Karpas-422 (cell line): ENCODE data around the gene TRABD. TPM values are rescaled to one million over a fixed set of nuclear protein-coding genes. Genes with fewer than 3 reads are reported as not detected.

Experiments used
- DNase-seq: peaks from one replicate; pipeline ENCODE4 v3.0.0-alpha.2; 2015
- H2AFZ ChIP-seq: fragments of 200-600 bp; sonication (generic); 2 replicates; pipeline ENCODE4 v1.6.1; 2014; ENCODE audit warnings: antibody characterized with exemption, low read length, mixed read lengths
- H3K27ac ChIP-seq: fragments of 200-600 bp; sonication (generic); 2 replicates; pipeline ENCODE4 v1.5.1; 2014; ENCODE audit warnings: mild to moderate bottlenecking, low read length, moderate library complexity
- H3K27me3 ChIP-seq: fragments of 200-600 bp; sonication (generic); 2 replicates; pipeline ENCODE4 v1.6.1; 2014; ENCODE audit warnings: low read length, mixed read lengths
- H3K36me3 ChIP-seq: fragments of 200-600 bp; sonication (generic); 2 replicates; pipeline ENCODE4 v1.6.1; 2014; ENCODE audit warnings: low read length, mixed read lengths; ENCODE audit not compliant: insufficient read depth
- H3K4me1 ChIP-seq: fragments of 200-600 bp; sonication (generic); 2 replicates; pipeline ENCODE4 v1.6.1; 2014; ENCODE audit warnings: mild to moderate bottlenecking, low read length, mixed read lengths
- H3K4me2 ChIP-seq: fragments of 200-600 bp; sonication (generic); 2 replicates; pipeline ENCODE4 v1.6.1; 2014; ENCODE audit warnings: low read length, low read depth, mild to moderate bottlenecking; ENCODE audit not compliant: poor library complexity, severe bottlenecking
- H3K4me3 ChIP-seq: fragments of 200-600 bp; sonication (generic); 2 replicates; pipeline ENCODE4 v1.5.1; 2014; ENCODE audit warnings: mild to moderate bottlenecking, antibody characterized with exemption, low read length, mixed read lengths
- H3K79me2 ChIP-seq: fragments of 200-600 bp; sonication (generic); 2 replicates; pipeline ENCODE4 v1.6.1; 2014; ENCODE audit warnings: mild to moderate bottlenecking, low read length, mixed read lengths
- H3K9ac ChIP-seq: fragments of 200-600 bp; sonication (generic); 2 replicates; pipeline ENCODE4 v1.6.0; 2014; ENCODE audit warnings: low read length
- H3K9me2 ChIP-seq: fragments of 200-600 bp; sonication (generic), shearing (Covaris generic); replicated peaks from 2 replicates; pipeline ENCODE4 v1.6.0; 2014; ENCODE audit warnings: mild to moderate bottlenecking, low read length, moderate library complexity; ENCODE audit not compliant: insufficient read depth
- H3K9me3 ChIP-seq: fragments of 300-700, 200-600 bp; sonication (generic); 2 replicates; pipeline ENCODE4 v1.6.1; 2014; ENCODE audit warnings: low read length, mixed read lengths
- H4K20me1 ChIP-seq: fragments of 200-600 bp; sonication (generic); 2 replicates; pipeline ENCODE4 v1.6.1; 2014; ENCODE audit warnings: mild to moderate bottlenecking, antibody characterized with exemption, low read length, low read depth; ENCODE audit not compliant: insufficient read depth
- total RNA-seq: library from RNA; depleted of rRNA; stranded (reverse); fragments of >200 nt; shearing (Covaris generic); gene quantifications from 2 replicates; pipeline ENCODE4 v1.2.3, GENCODE V29; 2014; ENCODE audit warnings: low replicate concordance

The TRABD gene
- total RNA-seq, 1 experiment from 2014 or later: 46.7 TPM

- peaks cover under 1% of the 10 kb centered on the region; the same call in 1 of the 2 replicates for H3K36me3 ChIP-seq
These were observed 40.6 kb downstream of the TRABD start for GRCh38 chr22:50226063-50226874.

DNA sequence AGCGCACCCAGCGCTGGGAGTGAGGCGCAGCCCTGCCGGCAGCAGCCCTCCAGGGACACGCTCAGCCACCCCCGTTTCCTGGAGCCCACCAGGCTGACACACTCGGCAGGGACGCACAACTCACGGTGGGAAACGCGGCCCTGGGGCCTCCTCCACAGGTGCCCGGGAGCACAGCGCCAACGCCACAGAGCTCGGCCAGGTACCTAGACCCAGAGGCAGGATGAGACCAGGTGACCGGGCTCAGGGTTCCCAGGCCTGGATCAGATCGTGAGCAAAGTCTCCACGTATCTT, 41.1 kb downstream of the TRABD start:
- no peaks in the 10 kb centered on the region for H3K27me3 ChIP-seq
- no peaks in the 10 kb centered on the region for H4K20me1 ChIP-seq
- no peak overlapping the region for H3K27ac ChIP-seq
- no peaks in the 10 kb centered on the region for H3K9me3 ChIP-seq
- H3K36me3 ChIP-seq: no peaks in the 10 kb centered on the region; the same call in 1 of the 2 replicates
- no peak overlapping the region for H2AFZ ChIP-seq
- H3K4me1 ChIP-seq: no peaks in the 10 kb centered on the region
- DNase-seq: no peak
- no peaks in the 10 kb centered on the region for H3K79me2 ChIP-seq
- H3K9me2 ChIP-seq: no peaks in the 10 kb centered on the region
- no peak overlapping the region for H3K4me2 ChIP-seq
- no peak overlapping the region for H3K4me3 ChIP-seq
- H3K9ac ChIP-seq: no peak overlapping the region

More at GRCh38 chr22:50226063-50226874, 40.6 kb downstream of the TRABD start:
- H3K27me3 ChIP-seq: no peaks in the 10 kb centered on the region
- H3K4me2 ChIP-seq: no peak overlapping the region
- no peaks in the 10 kb centered on the region for H3K9me2 ChIP-seq
- H3K79me2 ChIP-seq: no peaks in the 10 kb centered on the region
- no peak overlapping the region for H2AFZ ChIP-seq
- no peak overlapping the region for H3K27ac ChIP-seq
- H3K9ac ChIP-seq: no peak overlapping the region
- no peak overlapping the region for H3K4me3 ChIP-seq
- H4K20me1 ChIP-seq: no peaks in the 10 kb centered on the region
- DNase-seq: no peak
- H3K9me3 ChIP-seq: no peaks in the 10 kb centered on the region
- H3K4me1 ChIP-seq: no peaks in the 10 kb centered on the region

GRCh38 chr22:50227579-50228215, 42.0 kb downstream of the TRABD start:
- no peak overlapping the region for H3K4me3 ChIP-seq
- H3K36me3 ChIP-seq: no peaks in the 10 kb centered on the region; the same call in 1 of the 2 replicates
- H3K9me3 ChIP-seq: no peaks in the 10 kb centered on the region

DNA sequence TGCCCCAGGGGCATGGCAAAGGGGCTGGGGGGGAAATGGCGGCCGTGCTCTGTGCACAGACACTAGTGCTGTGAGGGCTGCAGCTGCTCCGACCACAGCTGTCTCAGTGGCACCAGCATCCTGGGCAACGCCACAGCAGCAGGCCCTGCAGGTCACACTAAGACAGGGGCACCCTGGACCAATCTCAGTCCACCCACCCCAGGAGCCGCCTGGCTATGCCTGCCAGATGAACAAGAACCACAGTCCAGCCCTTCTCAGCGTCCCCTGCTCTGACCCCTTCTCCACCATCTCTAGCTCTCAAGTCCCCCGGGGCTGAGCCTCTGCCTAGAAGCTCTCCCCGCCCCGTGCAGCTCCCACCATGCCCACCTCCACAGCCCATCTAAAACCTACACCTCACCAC, 42.7 kb downstream of the TRABD start:
- no peaks in the 10 kb centered on the region for H3K9me3 ChIP-seq
- DNase-seq: no peak
- H3K36me3 ChIP-seq: no peaks in the 10 kb centered on the region; the same call in 1 of the 2 replicates
- no peak overlapping the region for H2AFZ ChIP-seq
- H4K20me1 ChIP-seq: no peaks in the 10 kb centered on the region
- H3K9ac ChIP-seq: no peak overlapping the region
- H3K4me3 ChIP-seq: no peak overlapping the region
- no peaks in the 10 kb centered on the region for H3K79me2 ChIP-seq
- H3K4me2 ChIP-seq: no peak overlapping the region
- H3K9me2 ChIP-seq: no peaks in the 10 kb centered on the region
- H3K27me3 ChIP-seq: no peaks in the 10 kb centered on the region
- no peak overlapping the region for H3K27ac ChIP-seq
- no peaks in the 10 kb centered on the region for H3K4me1 ChIP-seq

More at GRCh38 chr22:50227579-50228215, 42.0 kb downstream of the TRABD start:
- H3K9ac ChIP-seq: no peak overlapping the region
- no peaks in the 10 kb centered on the region for H3K9me2 ChIP-seq
- H3K4me1 ChIP-seq: no peaks in the 10 kb centered on the region
- H3K4me2 ChIP-seq: no peak overlapping the region
- DNase-seq: no peak
- no peaks in the 10 kb centered on the region for H4K20me1 ChIP-seq
- H2AFZ ChIP-seq: no peak overlapping the region
- no peak overlapping the region for H3K27ac ChIP-seq
- H3K79me2 ChIP-seq: no peaks in the 10 kb centered on the region
- no peaks in the 10 kb centered on the region for H3K27me3 ChIP-seq

DNA sequence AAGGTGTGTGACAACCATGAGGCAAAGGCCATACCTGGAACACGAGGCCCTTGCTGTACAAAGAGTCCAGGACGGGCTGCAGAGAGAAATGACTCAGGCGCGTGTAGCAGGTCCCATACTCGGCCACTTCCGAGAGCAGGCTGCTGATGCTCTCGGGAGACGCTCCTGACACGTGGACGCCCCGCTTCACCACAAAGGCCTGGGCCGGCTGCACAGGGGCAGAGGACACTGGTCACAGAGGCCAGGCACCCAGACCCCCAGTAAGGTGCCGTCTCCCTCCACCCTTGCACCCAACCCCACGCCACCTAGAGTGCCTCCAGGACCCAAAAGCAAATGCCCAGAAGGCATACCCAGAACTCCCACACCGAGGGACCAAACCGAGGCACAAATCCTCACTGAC, 43.7 kb downstream of the TRABD start:
- H3K9ac ChIP-seq: no peak overlapping the region
- no peak overlapping the region for H3K4me2 ChIP-seq
- no peak overlapping the region for H3K27ac ChIP-seq
- H3K36me3 ChIP-seq: no peaks in the 10 kb centered on the region; the same call in 1 of the 2 replicates
- H3K9me2 ChIP-seq: no peaks in the 10 kb centered on the region
- H4K20me1 ChIP-seq: 0 out of 2 replicates have a peak, but pooled peaks cover 8% of the 10 kb centered on the region
- DNase-seq: no peak
- H3K4me3 ChIP-seq: no peak overlapping the region
- H3K79me2 ChIP-seq: peaks cover 3% of the 10 kb centered on the region
- no peaks in the 10 kb centered on the region for H3K4me1 ChIP-seq
- no peak overlapping the region for H2AFZ ChIP-seq
- no peaks in the 10 kb centered on the region for H3K27me3 ChIP-seq
- no peaks in the 10 kb centered on the region for H3K9me3 ChIP-seq

DNA sequence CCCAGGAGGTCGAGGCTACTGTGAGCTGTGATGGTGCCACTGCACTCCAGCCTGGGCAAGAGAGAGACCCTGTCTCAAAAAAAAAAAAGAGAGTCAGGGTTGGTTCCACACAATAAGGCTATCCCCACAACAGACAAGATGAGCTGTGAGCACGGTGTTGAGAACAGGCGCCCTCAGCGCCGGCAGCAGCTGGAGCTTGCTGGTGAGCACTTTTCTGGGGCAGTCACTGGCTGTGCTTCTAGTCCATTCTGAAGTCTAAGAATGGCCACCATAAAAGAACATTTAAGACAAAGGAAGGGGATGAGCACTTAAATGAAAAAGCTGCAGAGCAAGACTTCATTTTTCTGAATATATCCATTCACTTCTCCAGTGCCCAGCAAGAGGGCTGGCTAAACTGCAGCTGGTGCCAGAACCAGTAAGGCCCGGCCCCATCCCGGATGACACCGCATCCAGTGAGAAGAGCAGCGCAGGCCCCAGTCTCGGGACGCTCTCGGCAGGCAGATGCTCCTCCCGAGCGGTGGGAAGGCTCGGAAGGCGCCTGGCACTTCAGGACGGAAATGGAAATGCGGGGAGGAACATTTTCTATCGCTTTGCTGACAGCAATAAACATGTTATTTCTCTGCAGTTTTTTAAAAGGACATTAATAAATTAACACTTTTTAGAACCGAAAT, 46.9 kb downstream of the TRABD start:
- no peak overlapping the region for H3K27ac ChIP-seq
- no peak overlapping the region for H3K9ac ChIP-seq
- no peaks in the 10 kb centered on the region for H3K4me1 ChIP-seq
- no peaks in the 10 kb centered on the region for H3K9me2 ChIP-seq
- H3K9me3 ChIP-seq: no peaks in the 10 kb centered on the region
- no peak overlapping the region for H2AFZ ChIP-seq
- peaks cover 5% of the 10 kb centered on the region; the same call in 1 of the 2 replicates for H3K36me3 ChIP-seq
- peaks cover 29% of the 10 kb centered on the region for H3K79me2 ChIP-seq
- DNase-seq: no peak
- H4K20me1 ChIP-seq: peaks cover 18% of the 10 kb centered on the region
- no peaks in the 10 kb centered on the region for H3K27me3 ChIP-seq
- H3K4me3 ChIP-seq: no peak overlapping the region
- no peak overlapping the region for H3K4me2 ChIP-seq

DNA sequence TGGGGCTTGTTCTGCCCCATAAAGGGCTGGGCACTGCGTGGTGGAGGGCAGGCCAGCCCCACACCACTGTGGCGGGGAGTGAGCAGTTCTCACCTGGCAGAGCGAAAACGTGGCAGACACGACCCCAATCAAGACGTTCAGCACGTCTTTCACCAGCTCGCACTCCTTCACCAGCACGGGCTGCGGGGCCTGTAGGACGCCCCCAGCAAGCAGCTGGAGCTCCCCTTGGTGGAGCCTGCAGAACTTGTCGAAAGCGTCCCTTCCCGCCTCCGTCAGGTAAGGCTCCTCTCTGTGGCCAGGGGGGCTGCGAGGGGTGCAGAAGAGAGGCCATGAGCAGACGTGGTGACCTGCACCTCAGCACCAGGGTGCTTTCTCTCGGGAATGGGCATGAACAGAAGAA, 47.5 kb downstream of the TRABD start:
- Histone ChIP-seq H3K79me2 (peaks cover 33% of the 10 kb centered on the region), H3K27me3 (no peaks in the 10 kb centered on the region), H2AFZ (no peak overlapping the region), H3K27ac (no peak overlapping the region), H3K9me2 (no peaks in the 10 kb centered on the region), H3K9me3 (no peaks in the 10 kb centered on the region), H3K4me2 (no peak overlapping the region), H3K4me3 (no peak overlapping the region), H4K20me1 (peaks cover 18% of the 10 kb centered on the region), H3K4me1 (no peaks in the 10 kb centered on the region), H3K36me3 (peaks cover 5% of the 10 kb centered on the region; the same call in 1 of the 2 replicates), H3K9ac (no peak overlapping the region)
- no peak for DNase-seq
